SK-N-SH (cell line): ENCODE data around the gene MIPEP. TPM values are rescaled to one million over a fixed set of nuclear protein-coding genes. Genes with fewer than 3 reads are reported as not detected.

Experiments used
- CTCF ChIA-PET: fragments of 300-600, 350-600 bp; formaldehyde crosslinking; extraction: SDS; loops from one replicate; lab custom pipeline; 2021; lab: Yijun Ruan, JAX
- POLR2A ChIA-PET: fragments of 350-600 bp; sonication (Branson Sonifier 250); formaldehyde crosslinking; extraction: SDS; loops from one replicate; lab custom pipeline; 2020; ENCODE audit warnings: antibody characterized with exemption, inconsistent platforms; lab: Yijun Ruan, JAX
- DNase-seq: peaks from one replicate; pipeline ENCODE4 v3.0.0; 2012
- H2AFZ ChIP-seq: fragments of 200-600 bp; sonication (generic); 2 replicates; pipeline ENCODE4 v1.8.1; 2016; ENCODE audit warnings: antibody characterized with exemption, mild to moderate bottlenecking, low read depth
- H3F3A ChIP-seq: fragments of 200-600 bp; sonication (generic); replicated peaks from 2 replicates; pipeline ENCODE3; 2016; ENCODE audit warnings: antibody characterized with exemption, mild to moderate bottlenecking; ENCODE audit not compliant: insufficient read depth
- H3K27ac ChIP-seq, 2 experiments: fragments of 200-500 bp in 1 of 2; fragments of 200-600 bp in 1 of 2; sonication (Bioruptor generic) in 1 of 2; sonication (generic), shearing (Covaris generic) in 1 of 2; 2 replicates each; pipeline versions ENCODE4 v1.5.1 to v1.6.1; 2014 to 2016; ENCODE audit warnings: low read depth in 2 of 2, inconsistent platforms in 1 of 2, low read length in 1 of 2, mild to moderate bottlenecking in 1 of 2, mixed read lengths in 1 of 2
- H3K27me3 ChIP-seq: fragments of 200-600 bp; sonication (generic), shearing (Covaris generic); 2 replicates; pipeline ENCODE4 v1.6.1; 2016; ENCODE audit warnings: mixed run types; ENCODE audit not compliant: insufficient read depth
- H3K36me3 ChIP-seq, 2 experiments: fragments of 200-500 bp in 1 of 2; fragments of 200-600 bp in 1 of 2; sonication (Bioruptor generic) in 1 of 2; sonication (generic) in 1 of 2; replicated peaks in 1 of 2; 2 replicates each; pipeline versions ENCODE3 to v1.5.1; 2014 to 2016; ENCODE audit warnings: low read length in 1 of 2, mild to moderate bottlenecking in 1 of 2; ENCODE audit not compliant: insufficient read depth in 2 of 2, control insufficient read depth in 1 of 2
- H3K4me1 ChIP-seq, 2 experiments: fragments of 200-500 bp in 1 of 2; fragments of 200-600 bp in 1 of 2; sonication (Bioruptor generic) in 1 of 2; sonication (generic), shearing (Covaris generic) in 1 of 2; 2 replicates each; pipeline versions ENCODE4 v1.5.1 to v1.6.1; 2014 to 2016; ENCODE audit warnings: low read depth in 1 of 2, low read length in 1 of 2, mixed run types in 1 of 2; ENCODE audit not compliant: insufficient read depth in 2 of 2, control insufficient read depth in 1 of 2
- H3K4me2 ChIP-seq: fragments of 200-600 bp; sonication (generic), shearing (Covaris generic); 2 replicates; pipeline ENCODE4 v1.6.1; 2017; ENCODE audit warnings: mixed run types
- H3K4me3 ChIP-seq, 2 experiments: fragments of 200-500 bp in 1 of 2; fragments of 200-600 bp in 1 of 2; sonication (Bioruptor generic) in 1 of 2; sonication (generic), shearing (Covaris generic) in 1 of 2; 2 replicates each; pipeline versions ENCODE4 v1.5.1 to v1.8.1; 2014 to 2016; ENCODE audit warnings: low read depth in 2 of 2, inconsistent platforms in 1 of 2, low read length in 1 of 2, mild to moderate bottlenecking in 1 of 2, mixed read lengths in 1 of 2, moderate library complexity in 1 of 2
- H3K79me2 ChIP-seq: fragments of 200-600 bp; sonication (generic); 2 replicates; pipeline ENCODE4 v1.8.1; 2017; ENCODE audit warnings: mild to moderate bottlenecking; ENCODE audit not compliant: insufficient read depth
- H3K9ac ChIP-seq: fragments of 200-600 bp; sonication (generic); 2 replicates; pipeline ENCODE4 v1.6.1; 2017; ENCODE audit warnings: mixed run types
- H3K9me2 ChIP-seq: fragments of 200-600 bp; sonication (generic); 2 replicates; pipeline ENCODE4 v1.6.1; 2017; ENCODE audit warnings: mixed run types
- H3K9me3 ChIP-seq: fragments of 200-600 bp; sonication (generic); 2 replicates; pipeline ENCODE4 v1.6.1; 2017; ENCODE audit warnings: mixed run types, mild to moderate bottlenecking, moderate library complexity
- H4K20me1 ChIP-seq: fragments of 200-600 bp; sonication (generic); 2 replicates; pipeline ENCODE4 v1.6.1; 2017; ENCODE audit warnings: mild to moderate bottlenecking, mixed run types; ENCODE audit not compliant: insufficient read depth
- CHD2 ChIP-seq: fragments of 150-350 bp; IDR thresholded peaks from 2 replicates; pipeline ENCODE4 v1.6.1; 2018; ENCODE audit warnings: low read length; ENCODE audit not compliant: partially characterized antibody
- EZH2phosphoT487 ChIP-seq: fragments of 200-600 bp; sonication (generic); IDR thresholded peaks from 2 replicates; pipeline ENCODE4 v1.6.1; 2017; ENCODE audit warnings: low read depth, mixed run types, mild to moderate bottlenecking, antibody characterized with exemption, moderate library complexity, borderline replicate concordance
- FOSL2 ChIP-seq: IDR thresholded peaks from 2 replicates; pipeline ENCODE4 v1.4.0; 2012; ENCODE audit warnings: low read depth, mild to moderate bottlenecking, moderate library complexity, borderline replicate concordance
- GABPA ChIP-seq: IDR thresholded peaks from 2 replicates; pipeline ENCODE4 v1.4.0; 2012; ENCODE audit warnings: low read depth, mild to moderate bottlenecking
- IRF3 ChIP-seq: fragments of 150-350 bp; IDR thresholded peaks from 2 replicates; pipeline ENCODE4 v1.6.1; 2016; ENCODE audit warnings: mild to moderate bottlenecking, low read depth, low read length
- JUND ChIP-seq: IDR thresholded peaks from 2 replicates; pipeline ENCODE4 v1.4.0; 2012
- MEF2A ChIP-seq: IDR thresholded peaks from 2 replicates; pipeline ENCODE4 v1.4.0; 2012; ENCODE audit warnings: low read depth, borderline replicate concordance
- MXI1 ChIP-seq: IDR thresholded peaks from 2 replicates; pipeline ENCODE4 v1.6.1; 2012; ENCODE audit warnings: mild to moderate bottlenecking, low read depth, low read length, improper control_type of control experiment
- NFIC ChIP-seq: IDR thresholded peaks from 2 replicates; pipeline ENCODE4 v1.4.0; 2012; ENCODE audit warnings: borderline replicate concordance
- POLR2AphosphoS5 ChIP-seq: IDR thresholded peaks from 2 replicates; pipeline ENCODE4 v1.6.1; 2012; ENCODE audit warnings: low read depth, low read length
- RAD21 ChIP-seq: IDR thresholded peaks from 2 replicates; pipeline ENCODE4 v1.6.1; 2012; ENCODE audit warnings: mild to moderate bottlenecking, low read length
- RCOR1 ChIP-seq: fragments of 150-350 bp; IDR thresholded peaks from 2 replicates; pipeline ENCODE4 v1.6.1; 2017; ENCODE audit warnings: antibody characterized with exemption, low read length
- REST ChIP-seq: IDR thresholded peaks from 2 replicates; pipeline ENCODE4 v1.6.1; 2012; ENCODE audit warnings: mild to moderate bottlenecking, low read depth, low read length, moderate library complexity
- RFX5 ChIP-seq: IDR thresholded peaks from 2 replicates; pipeline ENCODE4 v1.6.1; 2012; ENCODE audit warnings: mild to moderate bottlenecking, improper control_type of control experiment, low read length
- TCF12 ChIP-seq: IDR thresholded peaks from 2 replicates; pipeline ENCODE4 v1.4.0; 2012
- TEAD4 ChIP-seq: IDR thresholded peaks from 2 replicates; pipeline ENCODE4 v1.4.0; 2012; ENCODE audit warnings: mild to moderate bottlenecking, borderline replicate concordance; ENCODE audit not compliant: insufficient read depth
- USF1 ChIP-seq: IDR thresholded peaks from 2 replicates; pipeline ENCODE4 v1.4.0; 2012; ENCODE audit warnings: low read depth, borderline replicate concordance
- ZBTB33 ChIP-seq: IDR thresholded peaks from 2 replicates; pipeline ENCODE4 v1.4.0; 2012; ENCODE audit warnings: low read depth, borderline replicate concordance
- WGBS: methylation state at CpG from one replicate; pipeline ENCODE4 v1.1.6; 2017; ENCODE audit warnings: low lambda C conversion rate; 5-methylcytosine and 5-hydroxymethylcytosine counted together
- polyA plus RNA-seq, 3 experiments: library from polyadenylated mRNA; depleted of rRNA; stranded (reverse); fragments of >200 nt; gene quantifications; 2 replicates each; pipeline ENCODE4 v1.2.3, GENCODE V29; 2012
- TF ChIP-seq, protein P1 (sequence below): IDR thresholded peaks from 2 replicates; pipeline ENCODE4 v1.4.0; 2012; ENCODE audit warnings: low read depth

The MIPEP gene
- polyA plus RNA-seq, 1 of the 3 experiments (the other 2 are of a cell fraction) = 12.7 TPM

DNA sequence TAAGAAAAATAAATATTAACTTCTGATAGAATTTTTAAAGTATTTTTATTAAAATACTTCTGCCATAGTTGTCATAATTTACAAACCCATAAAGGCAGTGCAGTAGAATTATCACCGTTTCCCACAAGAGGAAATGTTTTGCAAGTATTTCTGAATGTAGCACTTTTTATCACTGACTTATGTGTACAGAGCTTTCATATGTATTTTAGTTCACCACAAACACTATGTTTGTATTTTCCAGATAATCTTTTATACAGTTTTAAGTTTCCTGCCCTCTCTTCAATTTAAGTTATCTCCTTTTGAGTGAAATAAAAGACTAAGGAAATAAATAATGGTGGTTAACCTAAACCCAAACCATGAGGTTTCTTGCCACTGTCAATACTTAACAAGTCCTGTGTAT lies 24.2 kb downstream of the MIPEP start (continued):
- TF ChIP-seq, protein P1, sequence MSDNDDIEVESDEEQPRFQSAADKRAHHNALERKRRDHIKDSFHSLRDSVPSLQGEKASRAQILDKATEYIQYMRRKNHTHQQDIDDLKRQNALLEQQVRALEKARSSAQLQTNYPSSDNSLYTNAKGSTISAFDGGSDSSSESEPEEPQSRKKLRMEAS = no peak
- TF ChIP-seq POLR2AphosphoS5 (no peak), TEAD4 (no peak), MXI1 (no peak)
- TF ChIP-seq, all 33 proteins: peak for 0

DNA sequence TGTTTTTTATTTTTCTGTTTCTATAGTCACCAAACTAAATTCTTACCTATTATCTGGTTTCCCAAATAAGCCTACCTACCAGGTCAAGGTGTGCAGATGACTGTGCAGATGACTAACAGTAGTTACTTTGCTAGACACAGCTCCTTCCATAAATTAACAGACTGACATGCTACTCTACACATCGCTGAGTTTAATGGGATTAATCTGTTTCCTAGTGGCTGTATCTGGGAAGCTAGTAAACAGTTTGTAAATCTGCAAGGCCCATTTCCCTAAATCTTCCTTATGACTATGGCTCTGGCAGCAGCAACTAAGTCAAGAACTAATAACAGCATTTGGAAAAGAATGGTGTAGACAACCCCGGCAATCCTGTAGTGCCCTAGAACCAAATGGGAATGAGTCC lies 27.9 kb downstream of the MIPEP start:
- H3K9ac ChIP-seq = no peak overlapping the region
- DNase-seq = no peak
- H3K36me3 ChIP-seq = peaks cover 2 to 8% of the 10 kb centered on the region in 2 experiments
- H3F3A ChIP-seq = peaks cover 4% of the 10 kb centered on the region
- H3K9me2 ChIP-seq = no peaks in the 10 kb centered on the region
- H3K27me3 ChIP-seq = no peaks in the 10 kb centered on the region
- POLR2A ChIA-PET = no interaction called here
- TF ChIP-seq USF1 = no peak
- no peak for TF ChIP-seq RAD21
- no peak for TF ChIP-seq RCOR1
- no peak for TF ChIP-seq ZBTB33
- no peak for TF ChIP-seq REST
- TF ChIP-seq IRF3 = no peak
- no peak for TF ChIP-seq EZH2phosphoT487
- no peak for TF ChIP-seq GABPA
- TF ChIP-seq RFX5 = no peak
- no peak for TF ChIP-seq JUND
- TF ChIP-seq TCF12 = no peak
- no peak for TF ChIP-seq POLR2AphosphoS5
- no peak for TF ChIP-seq CHD2
- no peak for TF ChIP-seq MEF2A
- no peak for TF ChIP-seq FOSL2
- TF ChIP-seq, protein P1 = no peak
- no peak for TF ChIP-seq NFIC
- peaks cover 0 to 5% of the 10 kb centered on the region in 2 experiments; a peak in 1 of 4 replicates for H3K4me1 ChIP-seq
- H3K9me3 ChIP-seq = no peaks in the 10 kb centered on the region
- H2AFZ ChIP-seq = no peak overlapping the region
- no peak overlapping the region for H3K4me3 ChIP-seq
- H3K27ac ChIP-seq = no peak overlapping the region
- H3K4me2 ChIP-seq = no peak overlapping the region
- CTCF ChIA-PET = interaction anchor here (1.1 to 1.5 kb wide), 3 partner anchors 16 to 394 kb away, joined by 3 read pairs; no protein-coding TSS in a partner anchor
- H4K20me1 ChIP-seq = no peaks in the 10 kb centered on the region
- WGBS = 83% methylated on average over 2 of the region's 2 CpGs
- H3K79me2 ChIP-seq = no peaks in the 10 kb centered on the region
